CD14-positive monocyte (primary cell): ENCODE data around the gene CIB4. TPM values are rescaled to one million over a fixed set of nuclear protein-coding genes. Genes with fewer than 3 reads are reported as not detected.

Source experiments
- DNase-seq, 3 donors: peaks; one replicate each; pipeline ENCODE4 v3.0.0-alpha.2; 2011 to 2022
- H2AFZ ChIP-seq: 2 replicates; pipeline ENCODE4 v1.6.0; 2012; ENCODE audit warnings: mild to moderate bottlenecking, low read depth, low read length, inconsistent platforms; ENCODE audit not compliant: insufficient read depth, poor library complexity, severe bottlenecking
- H3K27ac ChIP-seq, 2 donors: 1 replicate in 1 of 2; 2 replicates in 1 of 2; pipeline ENCODE4 v1.5.1; 2012 to 2013; ENCODE audit warnings: low read length in 2 of 2, control low read depth in 1 of 2, inconsistent platforms in 1 of 2, low read depth in 1 of 2, mild to moderate bottlenecking in 1 of 2
- H3K27me3 ChIP-seq, 2 donors: one replicate each; pipeline versions ENCODE4 v1.6.0 to v1.6.1; 2011 to 2013; ENCODE audit warnings: low read length in 2 of 2; ENCODE audit not compliant: control insufficient read depth in 2 of 2, insufficient read depth in 2 of 2
- H3K36me3 ChIP-seq, 2 donors: replicated peaks in 1 of 2; 1 replicate in 1 of 2; 2 replicates in 1 of 2; pipeline versions ENCODE4 v1.5.1 to v1.6.1; 2012 to 2013; ENCODE audit warnings: low read length in 2 of 2, control low read depth in 1 of 2, inconsistent platforms in 1 of 2, mild to moderate bottlenecking in 1 of 2; ENCODE audit not compliant: insufficient read depth in 2 of 2, control insufficient read depth in 1 of 2
- H3K4me1 ChIP-seq, 2 donors: 1 replicate in 1 of 2; 2 replicates in 1 of 2; pipeline versions ENCODE4 v1.5.1 to v1.6.1; 2012 to 2013; ENCODE audit warnings: low read length in 2 of 2, control low read depth in 1 of 2, inconsistent platforms in 1 of 2, mild to moderate bottlenecking in 1 of 2, moderate library complexity in 1 of 2; ENCODE audit not compliant: insufficient read depth in 2 of 2, control insufficient read depth in 1 of 2
- H3K4me2 ChIP-seq: replicated peaks from 2 replicates; pipeline ENCODE3; 2012; ENCODE audit warnings: low read length, moderate library complexity, mild to moderate bottlenecking; ENCODE audit not compliant: poor library complexity, severe bottlenecking; ENCODE audit errors: extremely low read depth
- H3K4me3 ChIP-seq, 3 experiments: fragments of 200-600 bp in 1 of 3; sonication (generic) in 1 of 3; replicated peaks in 1 of 3; 1 replicate in 2 of 3; 2 replicates in 1 of 3; pipeline ENCODE4 v1.5.1; 2011 to 2013; ENCODE audit warnings: low read length in 3 of 3, mild to moderate bottlenecking in 3 of 3, control low read depth in 2 of 3, low read depth in 2 of 3, inconsistent platforms in 1 of 3, moderate library complexity in 1 of 3
- H3K79me2 ChIP-seq: 2 replicates; pipeline ENCODE4 v1.6.0; 2012; ENCODE audit warnings: mild to moderate bottlenecking, control low read depth, inconsistent platforms, low read length, moderate library complexity; ENCODE audit not compliant: insufficient read depth
- H3K9ac ChIP-seq: 2 replicates; pipeline ENCODE4 v1.6.0; 2017; ENCODE audit warnings: low read length, mild to moderate bottlenecking; ENCODE audit not compliant: insufficient read depth, poor library complexity, severe bottlenecking
- H3K9me3 ChIP-seq, 2 donors: replicated peaks in 1 of 2; 1 replicate in 1 of 2; 2 replicates in 1 of 2; pipeline versions ENCODE4 v1.5.1 to v1.6.1; 2012 to 2013; ENCODE audit warnings: low read length in 2 of 2, control low read depth in 1 of 2; ENCODE audit not compliant: control insufficient read depth in 1 of 2, insufficient read depth in 1 of 2
- H4K20me1 ChIP-seq: 2 replicates; pipeline ENCODE4 v1.6.0; 2012; ENCODE audit warnings: mild to moderate bottlenecking, low read length, control low read depth, moderate library complexity; ENCODE audit not compliant: insufficient read depth
- H3K27ac Mint-ChIP-seq, 7 donors: one replicate each; pipeline ENCODE4 v1.8.0; 2020; ENCODE audit warnings: mild to moderate bottlenecking in 7 of 7, mixed read lengths in 7 of 7, moderate library complexity in 6 of 7, inconsistent platforms in 2 of 7
- H3K27me3 Mint-ChIP-seq, 3 donors: one replicate each; pipeline ENCODE4 v1.8.0; 2021 to 2022; ENCODE audit warnings: low read depth in 3 of 3, mild to moderate bottlenecking in 3 of 3, mixed read lengths in 3 of 3, moderate library complexity in 3 of 3, inconsistent platforms in 1 of 3
- H3K36me3 Mint-ChIP-seq, 2 donors: one replicate each; pipeline ENCODE4 v1.8.0; 2020; ENCODE audit warnings: mixed read lengths in 2 of 2, inconsistent platforms in 1 of 2, mild to moderate bottlenecking in 1 of 2
- H3K4me1 Mint-ChIP-seq: one replicate; pipeline ENCODE4 v1.8.0; 2020; ENCODE audit warnings: mild to moderate bottlenecking, mixed read lengths
- H3K4me3 Mint-ChIP-seq, 2 donors: one replicate each; pipeline ENCODE4 v1.8.0; 2020; ENCODE audit warnings: mild to moderate bottlenecking in 2 of 2, mixed read lengths in 2 of 2, moderate library complexity in 1 of 2
- H3K9me3 Mint-ChIP-seq, 7 donors: one replicate each; pipeline ENCODE4 v1.8.0; 2020 to 2022; ENCODE audit warnings: mixed read lengths in 7 of 7, mild to moderate bottlenecking in 6 of 7, moderate library complexity in 6 of 7, inconsistent platforms in 2 of 7
- WGBS: methylation state at CpG from one replicate; pipeline ENCODE4 v1.1.5; 2013; ENCODE audit warnings: missing lambda C conversion rate; ENCODE audit not compliant: insufficient coverage; 5-methylcytosine and 5-hydroxymethylcytosine counted together
- intact Hi-C, 2 donors: fragments of 100-400 bp; cut with micrococcal nuclease; formaldehyde crosslinking; loops; one replicate each; pipeline versions ENCODE4 v1.15.0 to v1.15.1; 2023
- polyA plus RNA-seq, 3 donors: library from polyadenylated mRNA; depleted of rRNA in 1 of 3; unstranded in 2 of 3; stranded (reverse) in 1 of 3; fragments of 300-500 nt in 2 of 3; fragments of >200 nt in 1 of 3; fragmentation: Illumina TruSeq in 2 of 3; gene quantifications; 1 replicate in 2 of 3; 2 replicates in 1 of 3; pipeline ENCODE4 v1.2.3, GENCODE V29; 2012 to 2021
- TF ChIP-seq, protein P1 (sequence below): fragments of 200-600 bp; IDR thresholded peaks from one replicate; pipeline ENCODE4 v1.8.0; 2022; ENCODE audit warnings: antibody characterized with exemption, mild to moderate bottlenecking

The CIB4 gene
- polyA plus RNA-seq, 3 donors = not detected

- H3K4me2 ChIP-seq = no peak overlapping the region
- H3K9me3 ChIP-seq = peaks cover 10 to 16% of the 10 kb centered on the region in 2 donors
- H3K9ac ChIP-seq = no peak overlapping the region
- no peak overlapping the region for H3K4me3 ChIP-seq
- peaks cover 0 to 6% of the 10 kb centered on the region in 2 donors for H3K27me3 ChIP-seq
- Mint-ChIP-seq H3K4me1 (no peaks in the 10 kb centered on the region), H3K4me3 (no peak overlapping the region), H3K27ac (peak overlapping the region in 1 of 7 donors; percentile 41), H3K9me3 (peaks cover 5 to 15% (median 8%) of the 10 kb centered on the region in 7 donors), H3K27me3 (peaks cover 12 to 14% (median 13%) of the 10 kb centered on the region in 3 donors), H3K36me3 (no peaks in the 10 kb centered on the region)
- no peak overlapping the region for H2AFZ ChIP-seq
- H3K79me2 ChIP-seq = no peaks in the 10 kb centered on the region
- no peaks in the 10 kb centered on the region for H4K20me1 ChIP-seq
- TF ChIP-seq, protein P1, sequence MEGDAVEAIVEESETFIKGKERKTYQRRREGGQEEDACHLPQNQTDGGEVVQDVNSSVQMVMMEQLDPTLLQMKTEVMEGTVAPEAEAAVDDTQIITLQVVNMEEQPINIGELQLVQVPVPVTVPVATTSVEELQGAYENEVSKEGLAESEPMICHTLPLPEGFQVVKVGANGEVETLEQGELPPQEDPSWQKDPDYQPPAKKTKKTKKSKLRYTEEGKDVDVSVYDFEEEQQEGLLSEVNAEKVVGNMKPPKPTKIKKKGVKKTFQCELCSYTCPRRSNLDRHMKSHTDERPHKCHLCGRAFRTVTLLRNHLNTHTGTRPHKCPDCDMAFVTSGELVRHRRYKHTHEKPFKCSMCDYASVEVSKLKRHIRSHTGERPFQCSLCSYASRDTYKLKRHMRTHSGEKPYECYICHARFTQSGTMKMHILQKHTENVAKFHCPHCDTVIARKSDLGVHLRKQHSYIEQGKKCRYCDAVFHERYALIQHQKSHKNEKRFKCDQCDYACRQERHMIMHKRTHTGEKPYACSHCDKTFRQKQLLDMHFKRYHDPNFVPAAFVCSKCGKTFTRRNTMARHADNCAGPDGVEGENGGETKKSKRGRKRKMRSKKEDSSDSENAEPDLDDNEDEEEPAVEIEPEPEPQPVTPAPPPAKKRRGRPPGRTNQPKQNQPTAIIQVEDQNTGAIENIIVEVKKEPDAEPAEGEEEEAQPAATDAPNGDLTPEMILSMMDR = no peak
- no peak for DNase-seq
- intact Hi-C loops = no loop called here
- no peak overlapping the region for H3K27ac ChIP-seq
- H3K36me3 ChIP-seq = no peaks in the 10 kb centered on the region
- no peaks in the 10 kb centered on the region for H3K4me1 ChIP-seq
- WGBS = 87% methylated on average over 8 of the region's 11 CpGs
These were observed 50.1 kb downstream of the CIB4 start for GRCh38 chr2:26590980-26591618.

DNA sequence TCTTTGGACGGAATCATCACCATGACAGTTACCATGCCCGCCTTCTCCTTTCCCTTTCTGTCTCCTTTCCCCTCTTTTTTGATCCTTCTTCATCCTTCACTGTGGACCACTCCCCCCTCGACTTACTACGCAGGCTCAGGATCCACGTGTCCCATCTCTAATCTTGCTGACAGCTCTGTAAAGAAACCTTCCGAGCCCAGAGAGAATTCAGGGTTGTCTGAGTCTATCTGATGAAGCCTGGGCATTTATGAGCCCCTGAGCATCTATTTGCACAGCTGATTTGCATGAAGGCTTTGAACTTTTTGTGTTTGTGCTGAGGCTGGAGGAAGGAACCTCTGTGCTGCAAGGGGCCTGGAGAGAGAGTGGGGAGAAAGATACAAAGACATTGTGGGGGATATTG lies 50.7 kb downstream of the CIB4 start:
- no peaks in the 10 kb centered on the region for H3K79me2 ChIP-seq
- peaks cover 0 to 6% of the 10 kb centered on the region in 2 donors for H3K27me3 ChIP-seq
- H2AFZ ChIP-seq = no peak overlapping the region
- H3K9me3 ChIP-seq = peaks cover 10 to 16% of the 10 kb centered on the region in 2 donors
- no peak overlapping the region for H3K4me2 ChIP-seq
- no peak overlapping the region for H3K27ac Mint-ChIP-seq
- H3K9ac ChIP-seq = no peak overlapping the region
- H3K36me3 ChIP-seq = no peaks in the 10 kb centered on the region
- no peak overlapping the region for H3K4me3 Mint-ChIP-seq
- H3K4me1 Mint-ChIP-seq = no peaks in the 10 kb centered on the region
- H3K27me3 Mint-ChIP-seq = peaks cover 12 to 16% (median 14%) of the 10 kb centered on the region in 3 donors
- H3K27ac ChIP-seq = no peak overlapping the region
- H3K4me3 ChIP-seq = no peak overlapping the region
- no peaks in the 10 kb centered on the region for H3K4me1 ChIP-seq
- 83% methylated on average over 3 of the region's 6 CpGs for WGBS
- peaks cover 5 to 15% (median 8%) of the 10 kb centered on the region in 7 donors for H3K9me3 Mint-ChIP-seq
- TF ChIP-seq, protein P1 = no peak
- intact Hi-C loops = no loop called here
- H3K36me3 Mint-ChIP-seq = no peaks in the 10 kb centered on the region
- DNase-seq = no peak
- H4K20me1 ChIP-seq = no peaks in the 10 kb centered on the region
